ENCODE data around the gene CTIF. TPM values are rescaled to one million over a fixed set of nuclear protein-coding genes. Genes with fewer than 3 reads are reported as not detected.

CTIF gene
- total RNA-seq, 2 experiments from 2014 or later: 0.06 to 0.38 TPM

GRCh38 chr18:48530399-48531081, 8.3 kb upstream of the CTIF start:
- POLR2A ChIA-PET: no interaction called here
- Histone ChIP-seq H3K9me2 (ENCODE audit: insufficient read depth, low read length) (no peaks in the 10 kb centered on the region), H3K79me2 (ENCODE audit: insufficient read depth, low read depth, low read length) (no peaks in the 10 kb centered on the region), H4K20me1 (ENCODE audit: insufficient read depth, low read length) (no peaks in the 10 kb centered on the region), H3K4me1 (ENCODE audit: insufficient read depth, low read length, poor library complexity, severe bottlenecking) (no peaks in the 10 kb centered on the region), H3K4me3 (ENCODE audit: low read depth, low read length, poor library complexity, severe bottlenecking) (no peak overlapping the region), H3K9me3 (ENCODE audit: low read length) (no peaks in the 10 kb centered on the region), H3K27ac (ENCODE audit: low read depth, low read length, poor library complexity, severe bottlenecking) (no peak overlapping the region), H2AFZ (ENCODE audit: low read length) (no peak overlapping the region), H3K4me2 (ENCODE audit: low read length) (no peak overlapping the region), H3K36me3 (ENCODE audit: insufficient read depth, low read length) (no peaks in the 10 kb centered on the region)
- no peak for TF ChIP-seq CTCF (conservative IDR thresholded peaks at IDR 0.05; ENCODE audit: low read length)
- CTCF ChIA-PET (ENCODE audit: unreplicated experiment): no interaction called here
- BruUV-seq (replicated peaks): no TSS peak
- intact Hi-C loops (cut with micrococcal nuclease; ENCODE audit: unreplicated experiment): no loop called here
- DNase-seq (ENCODE audit: low spot score): no peak

GRCh38 chr18:48531082-48531403, 7.8 kb upstream of the CTIF start:
- Histone ChIP-seq H4K20me1 (ENCODE audit: insufficient read depth, low read length) (no peaks in the 10 kb centered on the region), H3K9me2 (ENCODE audit: insufficient read depth, low read length) (no peaks in the 10 kb centered on the region), H3K4me3 (ENCODE audit: low read depth, low read length, poor library complexity, severe bottlenecking) (no peak overlapping the region), H3K36me3 (ENCODE audit: insufficient read depth, low read length) (no peaks in the 10 kb centered on the region), H3K79me2 (ENCODE audit: insufficient read depth, low read depth, low read length) (no peaks in the 10 kb centered on the region), H3K9me3 (ENCODE audit: low read length) (no peaks in the 10 kb centered on the region), H3K4me2 (ENCODE audit: low read length) (no peak overlapping the region), H3K4me1 (ENCODE audit: insufficient read depth, low read length, poor library complexity, severe bottlenecking) (no peaks in the 10 kb centered on the region), H3K27ac (ENCODE audit: low read depth, low read length, poor library complexity, severe bottlenecking) (no peak overlapping the region), H2AFZ (ENCODE audit: low read length) (no peak overlapping the region)
- TF ChIP-seq EZH2phosphoT487 (IDR thresholded peaks at IDR 0.05; ENCODE audit: borderline replicate concordance, low read depth, low read length) (no peak), CTCF (conservative IDR thresholded peaks at IDR 0.05; ENCODE audit: low read length) (no peak)
- no peak for DNase-seq (ENCODE audit: low spot score)
- no TSS peak for BruUV-seq (replicated peaks)
- ChIA-PET CTCF (ENCODE audit: unreplicated experiment) (no interaction called here), POLR2A (no interaction called here)
- intact Hi-C loops (cut with micrococcal nuclease; ENCODE audit: unreplicated experiment): no loop called here

GRCh38 chr18:48531908-48532307, 6.9 kb upstream of the CTIF start:
- intact Hi-C loops (cut with micrococcal nuclease; ENCODE audit: unreplicated experiment): no loop called here
- no TSS peak for BruUV-seq (replicated peaks)
- Histone ChIP-seq H3K4me2 (ENCODE audit: low read length) (no peak overlapping the region), H3K9me2 (ENCODE audit: insufficient read depth, low read length) (no peaks in the 10 kb centered on the region), H3K4me3 (ENCODE audit: low read depth, low read length, poor library complexity, severe bottlenecking) (no peak overlapping the region), H3K27ac (ENCODE audit: low read depth, low read length, poor library complexity, severe bottlenecking) (no peak overlapping the region), H3K79me2 (ENCODE audit: insufficient read depth, low read depth, low read length) (no peaks in the 10 kb centered on the region), H3K4me1 (ENCODE audit: insufficient read depth, low read length, poor library complexity, severe bottlenecking) (no peaks in the 10 kb centered on the region), H3K36me3 (ENCODE audit: insufficient read depth, low read length) (no peaks in the 10 kb centered on the region), H4K20me1 (ENCODE audit: insufficient read depth, low read length) (no peaks in the 10 kb centered on the region), H2AFZ (ENCODE audit: low read length) (no peak overlapping the region), H3K9me3 (ENCODE audit: low read length) (no peaks in the 10 kb centered on the region)
- POLR2A ChIA-PET: no interaction called here
- CTCF ChIA-PET (ENCODE audit: unreplicated experiment): no interaction called here
- DNase-seq (ENCODE audit: low spot score): no peak
- TF ChIP-seq EZH2phosphoT487 (IDR thresholded peaks at IDR 0.05; ENCODE audit: borderline replicate concordance, low read depth, low read length): no peak
- TF ChIP-seq CTCF (conservative IDR thresholded peaks at IDR 0.05; ENCODE audit: low read length): no peak

All from OCI-LY7 (cell line).